Colon (tissue), 2 donors: ENCODE data around the gene PRR36.

Experiments
- FAIRE-seq: peaks from 2 replicates; lab custom pipeline; 2012; peaks lifted over from hg19 to GRCh38; lab: Jason Lieb, UNC
- donor health status: control.
- donor health status: control.

The PRR36 gene

GRCh38 chr19:7912697-7913564 lies 38.7 kb upstream of the PRR36 start:
- FAIRE-seq, result no peak

- no peak for FAIRE-seq
Measured at GRCh38 chr19:7912144-7912696, 38.0 kb upstream of the PRR36 start.

- FAIRE-seq, result no peak
Measured at GRCh38 chr19:7911508-7912143, 37.4 kb upstream of the PRR36 start.

- no peak for FAIRE-seq
Measured at GRCh38 chr19:7910321-7911161, 36.4 kb upstream of the PRR36 start.

- no peak for FAIRE-seq
Measured at GRCh38 chr19:7909471-7910067, 35.4 kb upstream of the PRR36 start.

GRCh38 chr19:7908742-7909461 lies 34.7 kb upstream of the PRR36 start:
- no peak for FAIRE-seq

GRCh38 chr19:7908078-7908699 lies 34.0 kb upstream of the PRR36 start:
- FAIRE-seq, result no peak

GRCh38 chr19:7907544-7907943 lies 33.4 kb upstream of the PRR36 start:
- FAIRE-seq, result no peak

- FAIRE-seq, result no peak
Measured at GRCh38 chr19:7907122-7907521, 32.9 kb upstream of the PRR36 start.

- no peak for FAIRE-seq
Measured at GRCh38 chr19:7905859-7906258, 31.7 kb upstream of the PRR36 start.

- FAIRE-seq, result no peak
Measured at GRCh38 chr19:7905268-7905667, 31.1 kb upstream of the PRR36 start.

- no peak for FAIRE-seq
Measured at GRCh38 chr19:7904074-7905020, 30.2 kb upstream of the PRR36 start.

- no peak for FAIRE-seq
Measured at GRCh38 chr19:7903244-7904073, 29.3 kb upstream of the PRR36 start, which contains the start of gene MAP2K7. Gene MAP2K7, plus strand, starts transcription at chr19:7903877. Its CDS starts 68 bp downstream, at chr19:7903945.

GRCh38 chr19:7902796-7903243 lies 28.6 kb upstream of the PRR36 start:
- no peak for FAIRE-seq

- FAIRE-seq, result no peak
Measured at GRCh38 chr19:7901337-7901736, 27.1 kb upstream of the PRR36 start.

- FAIRE-seq, result no peak
Measured at GRCh38 chr19:7900931-7901330, 26.7 kb upstream of the PRR36 start.

- no peak for FAIRE-seq
Measured at GRCh38 chr19:7900401-7900870, 26.2 kb upstream of the PRR36 start.

GRCh38 chr19:7899751-7900378 lies 25.7 kb upstream of the PRR36 start:
- no peak for FAIRE-seq
